ENCODE results near the gene BTBD19. TPM values are rescaled to one million over a fixed set of nuclear protein-coding genes. Genes with fewer than 3 reads are reported as not detected.

Gene BTBD19
- total and polyA plus RNA-seq, 9 of the 15 experiments (the other 6 are each of a cell fraction or from before 2014, with no cell fraction given) = 0.22 to 2.0 (median 0.95) TPM

- TF ChIP-seq DNMT1 (IDR thresholded peaks at IDR 0.05) = no peak
- TF ChIP-seq POLR3G (IDR thresholded peaks at IDR 0.05; ENCODE audit: extremely low read depth, insufficient read length, insufficient replicate concordance) = no peak
- TF ChIP-seq SRSF7 (optimal IDR thresholded peaks at IDR 0.05; ENCODE audit: low read depth, low read length) = no peak
- no peak for TF ChIP-seq ZNF79 (CRISPR knock-in tag; IDR thresholded peaks at IDR 0.05; ENCODE audit: low read depth)
- TF ChIP-seq, protein P1, sequence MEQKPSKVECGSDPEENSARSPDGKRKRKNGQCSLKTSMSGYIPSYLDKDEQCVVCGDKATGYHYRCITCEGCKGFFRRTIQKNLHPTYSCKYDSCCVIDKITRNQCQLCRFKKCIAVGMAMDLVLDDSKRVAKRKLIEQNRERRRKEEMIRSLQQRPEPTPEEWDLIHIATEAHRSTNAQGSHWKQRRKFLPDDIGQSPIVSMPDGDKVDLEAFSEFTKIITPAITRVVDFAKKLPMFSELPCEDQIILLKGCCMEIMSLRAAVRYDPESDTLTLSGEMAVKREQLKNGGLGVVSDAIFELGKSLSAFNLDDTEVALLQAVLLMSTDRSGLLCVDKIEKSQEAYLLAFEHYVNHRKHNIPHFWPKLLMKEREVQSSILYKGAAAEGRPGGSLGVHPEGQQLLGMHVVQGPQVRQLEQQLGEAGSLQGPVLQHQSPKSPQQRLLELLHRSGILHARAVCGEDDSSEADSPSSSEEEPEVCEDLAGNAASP (IDR thresholded peaks at IDR 0.05) = no peak
- TF ChIP-seq ZNF232 (CRISPR knock-in tag; IDR thresholded peaks at IDR 0.05) = no peak
- TF ChIP-seq ZNF518B (CRISPR knock-in tag; IDR thresholded peaks at IDR 0.05) = no peak
- TF ChIP-seq ZMIZ1 (IDR thresholded peaks at IDR 0.05; ENCODE audit: low read depth in 2 of 2, low read length in 2 of 2) = no peak
- peak; percentile 65 for TF ChIP-seq DPF2 (IDR thresholded peaks at IDR 0.05)
- no peak for TF ChIP-seq ZSCAN32 (CRISPR knock-in tag; IDR thresholded peaks at IDR 0.05)
- peak; percentile 71; the same call in 1 of the 2 replicates for TF ChIP-seq SP1 (CRISPR knock-in tag; IDR thresholded peaks at IDR 0.05)
- peak; percentile 81 for TF ChIP-seq TCF3 (CRISPR knock-in tag; IDR thresholded peaks at IDR 0.05)
- TF ChIP-seq ARID1B (IDR thresholded peaks at IDR 0.05) = peak; percentile 84
- no peak for TF ChIP-seq ZNF778 (CRISPR knock-in tag; IDR thresholded peaks at IDR 0.05)
- no peak for TF ChIP-seq KLF6 (CRISPR knock-in tag; IDR thresholded peaks at IDR 0.05; ENCODE audit: borderline replicate concordance)
- TF ChIP-seq MEIS2 (IDR thresholded peaks at IDR 0.05; ENCODE audit: partially characterized antibody) = no peak
- TF ChIP-seq ZNF57 (CRISPR knock-in tag; IDR thresholded peaks at IDR 0.05) = no peak
- TF ChIP-seq ZNF589 (CRISPR knock-in tag; IDR thresholded peaks at IDR 0.05; ENCODE audit: low read depth) = no peak
- no peak for TF ChIP-seq SRSF9 (IDR thresholded peaks at IDR 0.05; ENCODE audit: borderline replicate concordance, low read depth, low read length)
Measured at GRCh38 chr1:44801491-44802305, 6.6 kb upstream of the BTBD19 start (continued).

All from K562 (cell line).